HG03558 (cell line): Measurements from ENCODE around the gene SBF2.
"Not testable (repeated sequence)": the region's sequence is repeated elsewhere in the genome, so short reads cannot be mapped to it uniquely, and the experiment has no call there.

Source experiments
- ATAC-seq: cut with Tn5 transposase; IDR thresholded peaks from one replicate; pipeline ENCODE4 v1.9.1; 2021; ENCODE audit warnings: moderate number of reproducible peaks; ENCODE audit not compliant: unreplicated experiment; ENCODE audit errors: extremely low read depth

Gene SBF2

GRCh38 chr11:9930562-9931331, 363.3 kb downstream of the SBF2 start:
- ATAC-seq: not testable (repeated sequence)

- no peak for ATAC-seq
Measured at GRCh38 chr11:9927670-9928069, 366.3 kb downstream of the SBF2 start.

GRCh38 chr11:9923280-9923679, 370.7 kb downstream of the SBF2 start:
- ATAC-seq: no peak

- ATAC-seq: no peak
Measured at GRCh38 chr11:9922806-9923205, 371.2 kb downstream of the SBF2 start.

GRCh38 chr11:9916480-9916879, 377.5 kb downstream of the SBF2 start:
- no peak for ATAC-seq

GRCh38 chr11:9914064-9914463, 380.0 kb downstream of the SBF2 start:
- no peak for ATAC-seq

GRCh38 chr11:9905960-9906791, 387.8 kb downstream of the SBF2 start:
- ATAC-seq: no peak

- ATAC-seq: no peak
Measured at GRCh38 chr11:9905501-9905951, 388.5 kb downstream of the SBF2 start.

GRCh38 chr11:9903579-9903978, 390.4 kb downstream of the SBF2 start:
- no peak for ATAC-seq

GRCh38 chr11:9901943-9902342, 392.1 kb downstream of the SBF2 start:
- no peak for ATAC-seq

GRCh38 chr11:9900253-9900652, 393.8 kb downstream of the SBF2 start:
- not testable (repeated sequence) for ATAC-seq

GRCh38 chr11:9899676-9900075, 394.3 kb downstream of the SBF2 start:
- no peak for ATAC-seq

- no peak for ATAC-seq
Measured at GRCh38 chr11:9896902-9897301, 397.1 kb downstream of the SBF2 start.

GRCh38 chr11:9895006-9895405, 399.0 kb downstream of the SBF2 start:
- no peak for ATAC-seq

- no peak for ATAC-seq
Measured at GRCh38 chr11:9893474-9893873, 400.5 kb downstream of the SBF2 start.

- ATAC-seq: no peak
Measured at GRCh38 chr11:9888938-9889337, 405.1 kb downstream of the SBF2 start.

GRCh38 chr11:9887472-9887871, 406.5 kb downstream of the SBF2 start:
- ATAC-seq: no peak

GRCh38 chr11:9886595-9886994, 407.4 kb downstream of the SBF2 start:
- no peak for ATAC-seq

- ATAC-seq: no peak
Measured at GRCh38 chr11:9884601-9885000, 409.4 kb downstream of the SBF2 start.

GRCh38 chr11:9880657-9881056, 413.4 kb downstream of the SBF2 start:
- ATAC-seq: no peak

GRCh38 chr11:9878936-9879335, 415.1 kb downstream of the SBF2 start:
- no peak for ATAC-seq
